Peyer's patch (tissue), 4 donors: ENCODE results near the gene CAMSAP3. TPM values are rescaled to one million over a fixed set of nuclear protein-coding genes. Genes with fewer than 3 reads are reported as not detected.
A peak's percentile ranks its signal among the peaks of the same experiment; 100 is the strongest.

ENCODE experiments used
- DNase-seq, 3 donors: peaks; one replicate each; pipeline ENCODE4 v3.0.0-alpha.2; 2017 to 2019
- H3K27ac ChIP-seq, 4 donors: fragments of 200-600 bp; sonication (generic); one replicate each; pipeline ENCODE4 v1.5.1; 2016 to 2019
- H3K27me3 ChIP-seq, 2 donors: fragments of 200-600 bp; sonication (generic); one replicate each; pipeline ENCODE4 v1.5.1; 2019
- H3K36me3 ChIP-seq, 3 donors: fragments of 200-600 bp; sonication (generic); one replicate each; pipeline ENCODE4 v1.5.1; 2016 to 2019
- H3K4me1 ChIP-seq, 4 donors: fragments of 200-600 bp; sonication (generic); one replicate each; pipeline ENCODE4 v1.5.1; 2016 to 2019
- H3K4me3 ChIP-seq, 4 donors: fragments of 200-600 bp; sonication (generic); 1 replicate in 3 of 4; 2 replicates in 1 of 4; pipeline ENCODE4 v1.5.1; 2016 to 2019; ENCODE audit warnings: mild to moderate bottlenecking in 1 of 4
- H3K9me3 ChIP-seq, 4 donors: fragments of 200-600 bp; sonication (generic); one replicate each; pipeline ENCODE4 v1.5.1; 2016 to 2019; ENCODE audit warnings: mild to moderate bottlenecking in 1 of 4
- POLR2A ChIP-seq, 2 donors: fragments of 450-650 bp; IDR thresholded peaks; one replicate each; pipeline ENCODE4 v1.5.1; 2017; ENCODE audit warnings: antibody characterized with exemption in 2 of 2, mild to moderate bottlenecking in 2 of 2, moderate library complexity in 2 of 2
- total RNA-seq, 4 donors: library from RNA; depleted of rRNA; stranded (reverse); fragments of >200 nt; gene quantifications; one replicate each; pipeline ENCODE4 v1.1.0, GENCODE V29; 2016
- TF ChIP-seq, protein P1 (sequence below), 6 experiments: fragments of 450-650 bp in 4 of 6; fragments of 200-600 bp in 2 of 6; sonication (generic) in 1 of 6; IDR thresholded peaks; one replicate each; pipeline ENCODE4 v1.5.1; 2017 to 2019; ENCODE audit warnings: antibody characterized with exemption in 6 of 6, mild to moderate bottlenecking in 3 of 6, moderate library complexity in 1 of 6

Gene CAMSAP3
- total RNA-seq, 4 donors from 2014 or later = 24.8 to 71.7 (median 60.3) TPM

DNA sequence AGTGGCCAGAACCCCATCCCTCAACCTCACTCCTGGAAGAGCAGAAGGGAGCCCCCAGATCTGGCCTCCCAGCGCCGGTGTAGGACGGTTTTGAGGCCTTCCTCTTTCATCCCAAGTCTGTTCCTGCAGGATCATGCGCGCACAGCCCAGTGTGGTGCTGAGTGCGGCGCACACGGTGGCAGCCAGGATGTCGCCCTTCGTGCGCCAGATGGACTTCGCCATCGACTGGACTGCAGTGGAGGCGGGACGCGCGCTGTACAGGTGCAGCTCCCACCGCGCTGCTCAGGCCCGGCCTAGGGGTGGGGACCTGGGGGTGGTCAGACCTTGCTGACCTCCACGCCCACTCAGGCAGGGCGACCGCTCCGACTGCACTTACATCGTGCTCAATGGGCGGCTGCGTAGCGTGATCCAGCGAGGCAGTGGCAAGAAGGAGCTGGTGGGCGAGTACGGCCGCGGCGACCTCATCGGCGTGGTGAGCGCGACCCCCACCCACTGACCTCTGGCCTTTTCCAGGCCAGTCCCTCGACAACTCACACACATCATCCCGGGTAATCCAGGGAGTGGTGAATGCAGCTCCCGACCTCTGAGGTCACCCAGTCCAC, 45.4 kb upstream of the CAMSAP3 start:
- peaks cover 0 to 9% (median 0%) of the 10 kb centered on the region in 4 donors for H3K4me1 ChIP-seq
- H3K36me3 ChIP-seq = peaks cover 0 to 42% (median 0%) of the 10 kb centered on the region in 3 donors
- H3K9me3 ChIP-seq = no peaks in the 10 kb centered on the region
- no peak overlapping the region for H3K27ac ChIP-seq
- TF ChIP-seq, protein P1, sequence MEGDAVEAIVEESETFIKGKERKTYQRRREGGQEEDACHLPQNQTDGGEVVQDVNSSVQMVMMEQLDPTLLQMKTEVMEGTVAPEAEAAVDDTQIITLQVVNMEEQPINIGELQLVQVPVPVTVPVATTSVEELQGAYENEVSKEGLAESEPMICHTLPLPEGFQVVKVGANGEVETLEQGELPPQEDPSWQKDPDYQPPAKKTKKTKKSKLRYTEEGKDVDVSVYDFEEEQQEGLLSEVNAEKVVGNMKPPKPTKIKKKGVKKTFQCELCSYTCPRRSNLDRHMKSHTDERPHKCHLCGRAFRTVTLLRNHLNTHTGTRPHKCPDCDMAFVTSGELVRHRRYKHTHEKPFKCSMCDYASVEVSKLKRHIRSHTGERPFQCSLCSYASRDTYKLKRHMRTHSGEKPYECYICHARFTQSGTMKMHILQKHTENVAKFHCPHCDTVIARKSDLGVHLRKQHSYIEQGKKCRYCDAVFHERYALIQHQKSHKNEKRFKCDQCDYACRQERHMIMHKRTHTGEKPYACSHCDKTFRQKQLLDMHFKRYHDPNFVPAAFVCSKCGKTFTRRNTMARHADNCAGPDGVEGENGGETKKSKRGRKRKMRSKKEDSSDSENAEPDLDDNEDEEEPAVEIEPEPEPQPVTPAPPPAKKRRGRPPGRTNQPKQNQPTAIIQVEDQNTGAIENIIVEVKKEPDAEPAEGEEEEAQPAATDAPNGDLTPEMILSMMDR (IDR thresholded peaks at IDR 0.05) = no peak
- no peak for TF ChIP-seq POLR2A (IDR thresholded peaks at IDR 0.05)
- DNase-seq = no peak
- no peaks in the 10 kb centered on the region for H3K27me3 ChIP-seq
- H3K4me3 ChIP-seq = no peak overlapping the region

DNA sequence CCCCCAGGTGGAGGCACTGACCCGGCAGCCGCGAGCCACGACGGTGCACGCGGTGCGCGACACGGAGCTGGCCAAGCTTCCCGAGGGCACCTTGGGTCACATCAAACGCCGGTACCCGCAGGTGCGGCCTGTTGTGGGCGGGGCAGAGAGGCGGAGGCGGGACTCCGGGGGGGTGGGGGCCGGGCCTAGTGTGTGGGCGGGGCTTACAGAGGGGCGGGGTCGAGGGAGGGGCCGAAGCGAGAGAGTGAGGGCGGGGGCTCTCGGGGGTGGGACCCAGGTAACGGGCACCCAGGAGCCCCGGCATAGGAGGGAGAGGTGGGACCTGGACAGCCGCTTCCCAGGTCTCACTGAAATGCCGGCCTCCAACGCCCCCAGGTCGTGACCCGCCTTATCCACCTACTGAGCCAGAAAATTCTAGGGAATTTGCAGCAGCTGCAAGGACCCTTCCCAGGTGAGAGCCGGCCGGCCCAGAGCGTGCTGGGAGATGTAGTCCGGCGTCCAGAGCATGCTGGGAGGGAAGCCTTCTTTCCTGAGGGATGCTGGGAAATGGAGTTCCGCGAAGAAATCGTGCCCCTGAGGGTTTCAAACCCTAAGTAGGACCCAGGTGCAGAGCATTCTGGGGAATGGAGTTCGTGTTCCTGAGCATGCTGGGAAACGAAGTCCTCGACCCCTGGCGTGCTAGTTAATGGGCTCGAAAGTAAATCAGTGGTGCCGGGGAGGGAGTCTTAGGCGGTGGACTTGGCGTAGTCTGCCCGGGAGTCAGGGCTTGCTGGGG, 44.5 kb upstream of the CAMSAP3 start:
- no peak for TF ChIP-seq POLR2A (IDR thresholded peaks at IDR 0.05)
- TF ChIP-seq, protein P1 (IDR thresholded peaks at IDR 0.05) = no peak
- Histone ChIP-seq H3K4me1 (peaks cover 0 to 7% (median 0%) of the 10 kb centered on the region in 4 donors), H3K36me3 (peaks cover 0 to 51% (median 0%) of the 10 kb centered on the region in 3 donors), H3K27ac (peak overlapping the region in 2 of 4 donors; percentile 12 to 17), H3K27me3 (no peaks in the 10 kb centered on the region), H3K9me3 (no peaks in the 10 kb centered on the region), H3K4me3 (peak overlapping the region in 2 of 4 donors; percentile 35 to 37)
- DNase-seq = peak in 2 of 3 donors; percentile 77 to 81

DNA sequence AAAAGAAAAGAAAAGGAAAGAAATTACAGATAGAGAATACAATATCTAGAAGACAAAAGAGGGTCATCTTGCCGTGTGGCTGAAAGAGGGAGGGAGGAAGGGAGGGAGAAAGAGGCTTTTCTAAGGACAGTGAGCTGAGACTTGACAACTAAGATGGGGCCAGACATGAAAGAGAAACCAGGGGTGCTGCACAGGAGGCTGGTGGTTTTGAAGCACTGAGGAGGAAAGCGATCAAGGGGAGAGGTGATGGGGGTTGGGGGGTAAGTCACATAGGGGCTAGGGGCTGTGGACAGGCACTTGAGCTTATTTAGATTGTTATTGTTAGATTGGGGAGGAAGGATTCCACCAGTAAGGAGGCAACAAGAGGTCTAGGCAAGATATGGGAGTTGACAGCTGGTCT, 42.9 kb upstream of the CAMSAP3 start:
- Histone ChIP-seq H3K4me3 (no peak overlapping the region), H3K4me1 (peaks cover 0 to 7% (median 0%) of the 10 kb centered on the region in 4 donors), H3K9me3 (no peaks in the 10 kb centered on the region), H3K27me3 (no peaks in the 10 kb centered on the region), H3K27ac (no peak overlapping the region), H3K36me3 (peaks cover 0 to 67% (median under 1%) of the 10 kb centered on the region in 3 donors)
- TF ChIP-seq, protein P1 (IDR thresholded peaks at IDR 0.05) = no peak
- TF ChIP-seq POLR2A (IDR thresholded peaks at IDR 0.05) = no peak
- DNase-seq = no peak

DNA sequence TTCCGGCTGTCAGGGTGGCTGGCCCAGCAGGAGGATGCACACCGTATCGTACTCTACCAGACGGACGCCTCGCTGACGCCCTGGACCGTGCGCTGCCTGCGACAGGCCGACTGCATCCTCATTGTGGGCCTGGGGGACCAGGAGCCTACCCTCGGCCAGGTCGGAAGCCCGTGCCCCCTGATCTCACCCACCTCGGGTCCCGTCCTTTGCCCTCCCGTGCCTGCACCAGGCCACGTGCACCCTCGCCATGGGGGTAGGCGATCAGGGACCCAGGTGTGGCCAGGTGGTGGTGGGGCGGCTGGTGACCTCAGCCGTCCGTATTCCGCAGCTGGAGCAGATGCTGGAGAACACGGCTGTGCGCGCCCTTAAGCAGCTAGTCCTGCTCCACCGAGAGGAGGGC, 41.1 kb upstream of the CAMSAP3 start:
- Histone ChIP-seq H3K4me3 (no peak overlapping the region), H3K4me1 (peaks cover 0 to 7% (median 0%) of the 10 kb centered on the region in 4 donors), H3K27me3 (no peaks in the 10 kb centered on the region), H3K9me3 (no peaks in the 10 kb centered on the region), H3K36me3 (peaks cover 0 to 82% (median 4%) of the 10 kb centered on the region in 3 donors), H3K27ac (no peak overlapping the region)
- no peak for DNase-seq
- TF ChIP-seq, protein P1 (IDR thresholded peaks at IDR 0.05) = no peak
- no peak for TF ChIP-seq POLR2A (IDR thresholded peaks at IDR 0.05)

DNA sequence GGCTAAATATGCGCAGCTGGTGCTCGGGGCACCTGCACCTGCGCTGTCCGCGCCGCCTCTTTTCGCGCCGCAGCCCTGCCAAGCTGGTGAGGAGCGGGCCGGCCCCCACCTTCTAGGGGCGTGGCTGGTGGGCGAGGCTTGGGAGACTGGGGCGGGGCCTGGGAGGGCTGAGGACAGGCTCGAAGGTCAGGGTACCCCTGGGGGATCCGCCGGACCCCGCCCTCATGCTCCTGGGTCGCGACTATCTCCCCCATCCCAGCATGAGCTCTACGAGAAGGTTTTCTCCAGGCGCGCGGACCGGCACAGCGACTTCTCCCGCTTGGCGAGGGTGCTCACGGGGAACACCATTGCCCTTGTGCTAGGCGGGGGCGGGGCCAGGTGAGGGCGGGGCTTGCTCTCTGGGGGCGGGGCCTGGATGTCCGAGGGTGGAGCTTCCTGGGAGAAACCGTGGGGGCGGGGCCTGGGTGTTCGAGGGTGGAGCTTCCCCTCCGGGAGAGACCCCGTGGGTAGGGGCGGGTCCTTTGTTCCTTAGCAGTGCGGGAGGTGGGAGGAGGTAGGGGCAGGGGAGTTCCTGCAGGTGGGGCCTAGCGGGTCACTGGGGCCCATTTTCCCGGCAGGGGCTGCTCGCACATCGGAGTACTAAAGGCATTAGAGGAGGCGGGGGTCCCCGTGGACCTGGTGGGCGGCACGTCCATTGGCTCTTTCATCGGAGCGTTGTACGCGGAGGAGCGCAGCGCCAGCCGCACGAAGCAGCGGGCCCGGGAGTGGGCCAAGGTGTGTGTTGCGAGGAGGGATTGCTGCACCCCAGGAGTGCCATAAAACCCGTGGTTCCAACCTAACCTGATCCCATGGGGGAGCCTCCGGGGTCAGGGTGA, 40.4 kb upstream of the CAMSAP3 start:
- no peaks in the 10 kb centered on the region for H3K9me3 ChIP-seq
- H3K4me3 ChIP-seq = no peak overlapping the region
- H3K4me1 ChIP-seq = peaks cover 0 to 7% (median 0%) of the 10 kb centered on the region in 4 donors
- TF ChIP-seq, protein P1 (IDR thresholded peaks at IDR 0.05) = no peak
- no peak for TF ChIP-seq POLR2A (IDR thresholded peaks at IDR 0.05)
- peaks cover 0 to 81% (median 4%) of the 10 kb centered on the region in 3 donors for H3K36me3 ChIP-seq
- no peak overlapping the region for H3K27ac ChIP-seq
- DNase-seq = no peak
- H3K27me3 ChIP-seq = no peaks in the 10 kb centered on the region
